OCI-M2 (cell line): ENCODE measurements around the gene MLX.
"Not testable (repeated sequence)": the region's sequence is repeated elsewhere in the genome, so short reads cannot be mapped to it uniquely, and the experiment has no call there.

Experiments
- DNase-seq: peaks from one replicate; lab custom pipeline; 2025; ENCODE audit not compliant: unreplicated experiment; lab: John Stamatoyannopoulos, UW

MLX gene

DNA sequence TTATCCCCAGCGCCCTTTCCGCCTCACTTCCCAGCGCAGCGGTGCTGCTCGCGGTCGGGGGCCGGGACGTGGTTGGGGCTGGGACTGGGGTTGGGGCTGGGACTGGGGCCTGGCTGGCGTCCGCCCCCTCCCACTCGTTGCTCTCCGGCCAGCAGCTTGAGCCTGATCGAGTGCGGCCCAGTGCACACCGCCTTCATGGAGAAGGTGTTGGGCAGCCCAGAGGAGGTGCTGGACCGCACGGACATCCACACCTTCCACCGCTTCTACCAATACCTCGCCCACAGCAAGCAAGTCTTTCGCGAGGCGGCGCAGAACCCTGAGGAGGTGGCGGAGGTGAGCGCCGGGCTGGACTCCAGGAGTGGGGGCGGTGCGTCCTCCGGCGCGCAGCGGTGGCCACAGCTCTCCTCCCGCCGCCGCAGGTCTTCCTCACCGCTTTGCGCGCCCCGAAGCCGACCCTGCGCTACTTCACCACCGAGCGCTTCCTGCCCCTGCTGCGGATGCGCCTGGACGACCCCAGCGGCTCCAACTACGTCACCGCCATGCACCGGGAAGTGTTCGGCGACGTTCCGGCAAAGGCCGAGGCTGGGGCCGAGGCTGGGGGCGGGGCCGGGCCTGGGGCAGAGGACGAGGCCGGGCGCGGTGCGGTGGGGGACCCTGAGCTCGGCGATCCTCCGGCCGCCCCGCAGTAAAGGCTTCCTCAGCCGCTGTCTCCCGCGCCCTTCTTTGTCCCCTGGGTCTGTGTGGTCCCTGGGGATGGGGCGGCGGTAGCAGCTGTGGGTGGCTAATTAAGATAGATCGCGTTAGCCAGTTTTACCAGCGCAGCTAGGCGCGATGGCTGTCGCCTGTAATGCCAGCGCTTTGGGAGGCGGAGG is 12.4 kb upstream of the MLX start:
- no peak for DNase-seq

DNA sequence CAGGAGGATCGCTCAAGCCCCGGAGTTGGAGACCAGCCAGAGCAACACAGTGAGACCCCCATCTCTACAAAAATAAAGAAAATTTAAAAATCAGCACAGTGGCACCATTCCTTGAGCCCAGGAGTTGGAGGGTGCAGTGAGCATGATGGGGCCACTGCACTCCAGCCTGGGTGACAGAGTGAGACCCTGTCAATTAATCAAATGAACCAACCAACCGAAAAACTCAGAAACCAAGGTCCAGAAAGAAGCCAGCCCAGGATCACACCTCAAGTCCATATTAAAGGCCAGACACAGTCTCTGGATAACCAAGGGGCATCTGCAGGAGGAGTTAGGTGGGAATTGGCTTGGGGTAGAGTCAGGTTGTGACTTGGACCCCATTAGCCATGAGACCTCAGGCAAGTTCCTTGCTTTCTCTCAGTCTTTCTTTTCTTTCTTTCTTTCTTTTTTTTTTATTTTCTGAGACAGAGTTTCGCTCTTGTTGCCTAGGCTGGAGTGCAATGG is 11.7 kb upstream of the MLX start:
- DNase-seq = no peak

DNA sequence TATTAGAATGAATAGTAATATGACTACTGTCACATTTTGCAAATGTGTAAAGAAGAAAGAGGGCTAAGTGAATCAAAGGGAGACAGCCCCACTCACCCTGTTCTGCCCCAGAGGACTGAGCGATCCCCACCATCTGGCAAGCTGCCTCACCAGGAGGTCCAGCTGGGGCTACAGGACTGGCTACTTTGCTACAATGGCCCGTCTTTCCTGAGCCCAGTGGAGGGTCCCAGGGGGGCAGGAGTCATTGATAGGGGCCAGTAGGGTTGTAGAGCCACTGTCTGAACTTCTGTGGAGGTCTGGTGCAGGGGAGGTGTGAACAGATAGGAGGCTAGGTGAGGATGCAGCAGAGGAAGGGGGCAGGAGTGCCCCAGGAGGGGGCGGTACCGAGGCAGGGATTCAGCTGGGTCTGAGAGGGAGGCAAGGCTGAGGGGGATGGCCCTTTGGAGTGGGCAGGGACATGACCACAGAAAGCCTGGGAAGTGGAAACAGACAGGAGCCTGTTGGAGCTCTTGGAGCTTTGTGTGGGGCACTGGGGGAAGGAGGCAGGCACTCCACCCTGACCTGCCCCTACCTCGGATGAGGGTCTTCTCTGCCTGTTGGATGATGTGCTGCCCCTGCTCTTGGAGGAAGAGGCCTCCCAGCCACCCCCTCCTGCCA is 10.8 kb upstream of the MLX start:
- DNase-seq = not testable (repeated sequence)

DNA sequence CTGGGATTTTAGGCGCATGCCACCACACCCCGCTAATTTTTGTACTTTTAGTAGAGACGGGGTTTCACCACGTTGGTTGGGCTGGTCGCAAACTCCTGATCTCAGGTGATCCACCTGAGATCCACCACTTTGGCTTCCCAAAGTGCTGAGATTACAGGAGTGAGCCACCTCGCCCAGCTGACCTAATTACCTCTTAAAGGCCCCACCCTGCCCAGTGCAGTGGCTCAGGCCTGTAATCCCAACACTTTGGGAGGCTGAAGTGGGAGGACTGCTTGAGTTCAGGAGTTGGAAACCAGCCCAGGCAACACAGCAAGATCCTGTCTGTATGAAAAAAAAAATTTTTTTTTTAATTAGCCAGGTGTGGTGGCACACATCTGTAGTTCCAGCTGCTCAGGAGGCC is 7.8 kb upstream of the MLX start:
- no peak for DNase-seq

DNA sequence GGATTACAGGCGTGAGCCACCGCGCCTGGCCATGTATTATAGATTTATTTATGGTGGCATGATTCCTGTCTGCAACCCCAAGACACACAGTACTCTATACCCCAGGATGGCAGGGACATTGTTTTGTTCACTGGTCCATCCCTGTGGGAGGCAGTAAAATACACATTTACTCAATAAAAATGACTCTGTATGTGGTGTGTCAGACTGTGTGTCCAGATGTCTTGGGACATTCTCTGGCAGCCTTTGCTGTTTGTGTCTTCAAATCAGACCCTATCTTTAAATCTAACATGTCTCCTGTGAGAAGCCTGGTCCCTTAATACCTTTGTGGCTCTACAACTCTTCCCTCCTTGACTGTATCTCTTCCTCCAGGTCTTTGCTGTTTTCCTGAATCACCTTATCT is 6.7 kb upstream of the MLX start:
- DNase-seq = no peak

DNA sequence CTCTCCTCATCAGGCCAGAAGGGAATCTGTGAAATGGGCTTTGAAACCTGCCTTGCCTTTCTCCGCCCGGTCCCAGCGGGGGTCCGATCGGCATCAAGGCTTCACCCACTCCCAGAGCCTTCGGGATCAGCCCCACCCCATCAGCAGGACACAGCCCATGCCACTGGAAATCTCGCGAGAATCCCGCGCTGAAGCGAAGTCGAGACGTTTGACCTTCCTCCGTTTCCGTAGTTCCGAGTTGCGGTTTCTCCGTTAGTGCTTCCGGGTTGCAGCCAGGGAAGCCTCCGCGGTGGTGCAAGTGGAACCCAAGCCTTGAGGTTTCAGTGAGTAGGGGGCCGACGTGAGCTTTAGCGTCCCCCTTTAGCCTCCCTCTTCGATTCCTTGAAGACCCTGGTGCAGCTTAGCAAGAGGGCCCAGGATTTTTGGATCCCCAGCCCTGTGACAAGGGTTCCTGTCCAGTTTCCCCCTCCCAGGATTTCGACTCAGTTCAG is 5.0 kb upstream of the MLX start, which contains the start of gene COASY:
Gene COASY (plus strand): TSS at position 252 of the 491 bp plus-strand sequence. CDS start 475 bp downstream, outside the sequence.
- peak; percentile 79 for DNase-seq

DNA sequence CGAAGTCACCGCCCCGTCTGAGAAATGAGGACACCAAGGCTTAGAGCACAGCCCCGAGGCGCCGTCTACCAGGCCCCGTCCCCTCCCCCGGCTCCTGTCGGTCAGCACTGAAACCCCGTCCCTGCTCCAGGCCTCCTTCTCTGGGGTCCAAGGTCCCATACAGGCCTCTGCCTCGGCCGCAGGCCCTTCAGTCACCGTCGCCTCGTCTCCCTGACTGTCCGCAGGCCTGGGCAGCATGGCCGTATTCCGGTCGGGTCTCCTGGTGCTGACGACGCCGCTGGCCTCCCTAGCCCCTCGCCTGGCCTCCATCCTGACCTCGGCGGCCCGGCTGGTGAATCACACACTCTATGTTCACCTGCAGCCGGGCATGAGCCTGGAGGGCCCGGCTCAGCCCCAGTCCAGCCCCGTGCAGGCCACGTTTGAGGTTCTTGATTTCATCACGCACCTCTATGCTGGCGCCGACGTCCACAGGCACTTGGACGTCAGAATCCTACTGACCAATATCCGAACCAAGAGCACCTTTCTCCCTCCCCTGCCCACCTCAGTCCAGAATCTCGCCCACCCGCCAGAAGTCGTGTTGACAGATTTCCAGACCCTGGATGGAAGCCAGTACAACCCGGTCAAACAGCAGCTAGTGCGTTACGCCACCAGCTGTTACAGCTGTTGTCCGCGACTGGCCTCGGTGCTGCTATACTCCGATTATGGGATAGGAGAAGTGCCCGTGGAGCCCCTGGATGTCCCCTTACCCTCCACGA is 4.3 kb upstream of the MLX start:
- no peak for DNase-seq

DNA sequence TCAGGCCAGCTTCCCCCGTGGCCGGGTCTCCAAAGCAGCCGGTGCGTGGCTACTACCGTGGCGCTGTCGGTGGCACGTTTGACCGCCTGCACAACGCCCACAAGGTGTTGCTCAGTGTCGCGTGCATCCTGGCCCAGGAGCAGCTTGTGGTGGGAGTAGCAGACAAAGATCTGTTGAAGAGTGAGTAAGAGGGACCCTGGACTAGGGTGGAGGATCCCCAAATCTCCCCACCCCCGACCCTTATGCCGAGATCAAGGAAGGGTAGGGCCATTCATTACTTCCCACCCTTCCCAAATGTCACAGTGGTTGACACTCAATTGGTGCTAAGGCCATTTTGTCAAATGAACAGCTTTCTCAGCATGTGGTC is 3.8 kb upstream of the MLX start:
- DNase-seq = no peak

DNA sequence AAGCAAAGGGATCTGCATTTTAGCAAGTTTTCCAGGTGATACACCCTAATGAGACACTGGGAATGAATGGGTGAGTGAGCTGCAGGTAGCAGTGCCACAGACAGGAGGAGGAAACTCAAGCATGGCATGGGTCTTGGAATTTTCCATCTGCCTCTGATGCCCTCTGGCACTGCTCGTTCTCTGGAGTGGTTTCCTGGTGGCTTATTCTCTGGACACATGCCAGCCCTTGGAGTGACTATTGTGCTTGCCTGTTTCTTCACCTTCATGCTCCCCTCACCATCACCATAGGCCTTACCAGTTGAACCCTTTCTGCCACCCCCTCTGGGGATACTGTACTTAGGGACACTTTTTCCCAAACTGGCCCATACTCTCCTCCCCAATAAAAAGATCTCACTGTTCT is 3.4 kb upstream of the MLX start:
- no peak for DNase-seq

DNA sequence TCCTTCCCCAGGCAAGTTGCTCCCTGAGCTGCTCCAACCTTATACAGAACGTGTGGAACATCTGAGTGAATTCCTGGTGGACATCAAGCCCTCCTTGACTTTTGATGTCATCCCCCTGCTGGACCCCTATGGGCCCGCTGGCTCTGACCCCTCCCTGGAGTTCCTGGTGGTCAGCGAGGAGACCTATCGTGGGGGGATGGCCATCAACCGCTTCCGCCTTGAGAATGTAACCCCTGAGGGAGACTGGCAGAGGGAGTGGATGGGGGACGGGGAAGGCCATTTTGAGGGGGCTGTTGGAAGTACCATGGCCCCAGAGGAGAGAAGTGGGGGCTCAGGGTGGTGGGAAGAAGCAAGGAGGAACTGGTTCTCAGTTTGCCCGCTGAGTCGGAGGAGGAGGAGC is 3.0 kb upstream of the MLX start:
- no peak for DNase-seq

DNA sequence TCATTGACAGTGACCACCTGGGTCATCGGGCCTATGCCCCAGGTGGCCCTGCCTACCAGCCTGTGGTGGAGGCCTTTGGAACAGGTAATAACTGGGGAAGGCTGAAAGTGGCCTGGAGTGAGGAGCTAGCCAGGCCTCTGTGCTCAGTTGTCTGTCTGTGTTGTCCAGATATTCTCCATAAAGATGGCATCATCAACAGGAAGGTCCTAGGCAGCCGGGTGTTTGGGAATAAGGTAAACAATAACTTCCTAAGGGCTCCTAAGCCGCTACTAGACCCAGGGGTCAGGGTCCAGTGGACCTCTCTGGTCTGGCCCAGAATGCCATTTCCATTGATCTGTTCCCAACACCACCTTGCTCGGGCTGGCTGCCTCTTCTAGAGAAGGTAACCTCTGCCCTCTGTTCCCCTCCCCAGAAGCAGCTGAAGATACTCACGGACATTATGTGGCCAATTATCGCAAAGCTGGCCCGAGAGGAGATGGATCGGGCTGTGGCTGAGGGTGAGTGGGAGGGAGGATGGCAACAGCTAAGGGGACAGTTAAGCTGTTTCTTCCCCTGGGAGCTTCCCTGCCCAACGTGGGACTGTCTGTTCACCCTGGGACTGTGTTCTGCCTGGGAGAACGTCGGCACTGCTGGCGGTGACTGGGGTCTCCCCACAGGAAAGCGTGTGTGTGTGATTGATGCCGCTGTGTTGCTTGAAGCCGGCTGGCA is 1.9 kb upstream of the MLX start:
- DNase-seq = no peak

DNA sequence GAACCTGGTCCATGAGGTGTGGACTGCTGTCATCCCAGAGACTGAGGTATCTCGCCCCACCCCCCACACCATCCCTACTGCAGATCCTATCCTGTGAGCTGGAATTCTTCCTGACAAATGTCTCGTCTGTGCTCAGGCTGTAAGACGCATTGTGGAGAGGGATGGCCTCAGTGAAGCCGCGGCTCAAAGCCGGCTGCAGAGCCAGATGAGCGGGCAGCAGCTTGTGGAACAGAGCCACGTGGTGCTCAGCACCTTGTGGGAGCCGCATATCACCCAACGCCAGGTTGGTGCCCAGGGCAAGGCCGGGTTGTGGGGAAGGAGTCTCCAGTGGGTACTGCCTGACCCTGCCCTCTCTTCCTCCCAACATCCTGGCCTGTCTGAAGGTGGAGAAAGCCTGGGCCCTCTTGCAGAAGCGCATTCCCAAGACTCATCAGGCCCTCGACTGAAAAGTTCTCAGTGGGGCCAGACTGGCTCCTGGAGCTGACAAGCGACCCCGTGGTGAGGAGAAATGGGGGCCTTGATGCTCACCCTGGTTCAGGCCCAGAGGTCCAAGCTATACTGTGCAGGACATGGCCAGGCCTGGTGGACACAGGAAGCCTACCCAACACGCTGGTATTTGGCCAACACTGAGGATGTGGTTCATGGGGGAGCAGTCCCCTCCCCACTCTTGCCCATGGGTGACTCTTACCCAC is 1.2 kb upstream of the MLX start:
- no peak for DNase-seq

DNA sequence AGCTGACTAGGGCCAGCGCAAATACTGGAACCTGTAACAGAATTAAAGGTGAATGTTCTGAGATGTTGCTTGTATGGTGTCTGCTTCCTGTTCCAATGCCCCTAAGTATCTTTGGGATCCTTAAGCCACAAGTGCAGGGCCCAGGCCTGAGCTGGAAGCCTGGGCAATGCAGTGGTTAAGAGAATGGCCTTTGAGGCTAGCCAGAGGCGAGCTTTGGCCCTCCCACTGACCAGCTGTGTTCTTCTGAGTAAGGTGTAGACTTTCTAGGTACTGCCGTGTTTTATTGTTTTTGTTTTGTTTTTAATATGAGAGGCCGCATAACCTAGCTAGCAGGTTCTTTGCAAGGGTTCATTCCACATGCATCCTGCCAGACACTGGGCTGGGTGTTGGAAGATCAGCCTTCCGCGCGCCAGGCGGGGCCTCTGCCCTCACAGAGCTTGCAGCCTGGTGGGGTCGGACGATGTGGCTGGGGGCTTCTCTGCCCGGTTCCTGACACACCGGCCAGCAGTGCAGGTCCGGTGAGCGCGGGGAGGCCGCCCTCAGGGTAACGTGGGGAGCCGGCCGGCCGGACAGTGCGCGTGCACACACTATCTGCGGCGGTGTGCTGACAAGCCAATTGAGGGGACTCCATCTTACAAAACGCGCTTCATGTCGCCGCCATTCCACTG is 551 bp upstream of the MLX start:
- no peak for DNase-seq

DNA sequence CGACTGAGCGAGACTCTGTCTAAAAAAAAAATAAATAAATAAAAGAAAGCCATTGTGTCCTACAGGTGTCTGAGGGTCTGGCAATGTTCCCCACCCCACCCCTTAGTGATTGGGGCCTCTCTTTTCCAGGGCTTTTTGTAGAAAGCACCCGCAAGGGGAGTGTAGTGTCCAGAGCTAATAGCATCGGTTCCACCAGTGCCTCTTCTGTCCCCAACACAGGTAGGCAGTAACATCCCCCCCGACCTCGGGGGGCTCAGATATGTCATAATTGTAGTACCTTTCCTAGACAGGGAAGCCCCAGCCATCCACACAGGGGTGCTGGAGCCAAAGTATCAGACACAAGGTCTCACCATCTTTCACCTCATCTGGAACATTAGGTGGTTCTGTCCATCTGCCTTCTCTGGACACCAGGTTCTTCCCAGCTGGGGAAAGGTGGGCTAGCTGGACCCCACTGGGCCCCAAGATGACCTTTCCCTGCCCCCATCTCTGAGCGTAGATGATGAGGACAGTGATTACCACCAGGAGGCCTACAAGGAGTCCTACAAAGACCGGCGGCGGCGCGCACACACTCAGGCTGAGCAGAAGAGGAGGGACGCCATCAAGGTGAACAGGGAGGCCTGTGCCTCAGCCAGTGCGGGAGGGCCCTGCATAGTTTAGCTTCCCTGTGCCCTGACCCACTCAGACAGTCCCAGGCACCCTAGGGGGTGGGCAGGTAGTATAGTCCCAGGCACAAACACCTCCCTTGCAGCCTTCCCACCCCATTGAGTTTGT is 1.6 kb downstream of the MLX start:
- no peak for DNase-seq

DNA sequence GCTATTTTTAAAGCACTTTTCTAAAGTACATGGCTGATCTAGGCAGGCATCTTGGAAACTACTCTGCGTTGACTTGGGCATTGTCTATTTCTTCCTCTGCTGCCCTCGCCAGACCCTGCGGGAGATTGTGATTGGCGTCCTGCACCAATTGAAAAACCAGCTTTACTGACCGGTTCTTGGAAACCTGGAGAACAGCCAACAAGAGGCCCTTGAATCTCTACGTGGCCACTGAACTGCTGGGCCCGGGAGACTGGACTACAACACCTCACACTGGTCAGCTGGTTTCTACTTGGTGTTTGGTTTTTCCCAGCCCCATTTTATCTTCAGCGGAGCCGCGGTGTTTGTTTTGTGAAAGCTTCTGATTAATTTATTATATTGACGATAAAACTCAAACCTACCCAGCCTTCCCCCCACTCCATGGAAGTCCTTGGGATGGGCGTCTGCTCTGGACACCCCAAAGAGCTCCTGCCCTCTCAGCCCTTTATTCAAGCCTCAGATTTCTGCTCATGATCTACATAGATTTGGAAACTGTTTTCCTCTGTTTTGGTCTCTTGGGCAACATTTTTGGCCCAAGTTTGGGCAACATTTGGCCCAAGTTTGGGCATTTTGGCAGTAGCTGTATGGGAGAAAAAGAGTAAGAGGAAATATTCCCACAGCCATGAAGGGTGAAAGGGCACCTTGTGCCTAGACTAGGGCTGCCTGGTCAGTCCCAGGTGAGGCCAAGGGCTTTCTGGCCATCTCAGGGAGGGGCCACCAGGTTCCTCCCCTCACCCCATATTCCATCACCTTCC is 4.7 kb downstream of the MLX start:
- DNase-seq = no peak

DNA sequence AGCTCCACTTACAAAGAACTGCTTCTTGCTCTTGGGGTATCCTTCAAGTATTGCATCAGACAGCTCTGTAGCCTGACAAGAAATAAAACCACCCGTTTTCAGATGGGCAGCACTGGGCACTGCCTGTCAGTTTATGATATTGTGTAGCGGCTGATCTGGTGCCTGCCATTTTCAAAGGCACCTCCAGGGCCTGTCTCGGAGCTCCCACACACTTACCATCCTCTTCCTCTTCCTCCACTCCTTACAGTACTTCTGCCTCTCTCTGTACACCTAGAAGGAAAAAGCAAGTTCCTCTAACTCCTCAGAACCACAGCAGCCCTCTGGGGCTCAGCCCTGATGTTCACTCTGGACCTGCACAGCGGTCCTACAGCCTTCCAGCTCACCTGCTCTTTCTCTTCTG is 6.2 kb downstream of the MLX start:
- no peak for DNase-seq

DNA sequence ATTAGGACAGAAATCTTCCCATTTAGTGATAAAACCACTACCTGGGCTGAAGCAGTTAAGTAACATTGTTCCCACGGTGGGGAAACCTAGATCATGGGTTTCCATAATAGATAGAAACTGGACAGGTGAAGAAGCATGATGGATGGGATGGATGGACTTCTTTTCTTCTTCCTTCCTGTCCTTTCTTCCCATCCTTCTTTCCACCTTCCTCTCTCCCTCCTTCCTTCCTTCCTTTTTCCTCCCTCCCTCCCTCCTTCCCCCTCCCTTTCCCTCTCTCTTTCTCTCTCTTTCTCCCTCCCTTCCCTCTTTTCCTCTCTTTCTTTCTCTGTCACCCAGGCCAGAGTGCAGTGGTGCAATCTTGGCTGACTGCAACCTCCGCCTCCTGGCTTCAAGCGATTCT is 7.6 kb downstream of the MLX start:
- no peak for DNase-seq

DNA sequence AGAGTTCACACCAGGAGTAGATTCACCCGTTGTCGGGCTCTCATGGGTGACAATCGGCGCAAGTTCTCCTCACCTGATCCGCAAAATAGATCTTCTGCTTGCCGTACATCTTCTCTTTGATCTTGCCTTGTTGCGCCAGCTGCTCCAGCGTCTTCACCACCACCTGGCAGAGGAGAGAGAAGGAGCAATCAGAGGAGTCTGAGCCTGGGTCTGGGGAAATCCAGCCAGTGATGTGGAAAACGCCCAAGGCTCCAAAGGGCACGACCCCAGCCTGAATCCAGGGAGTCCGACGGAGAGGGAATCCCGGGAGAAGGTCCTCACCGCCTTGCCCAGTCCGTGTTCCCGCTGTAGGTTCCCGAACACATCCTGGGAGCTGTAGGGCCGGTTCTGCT is 10.2 kb downstream of the MLX start:
- no peak for DNase-seq
